Glomerular visceral epithelial cell (primary cell): ENCODE measurements around the gene CNTFR.

ENCODE experiments used
- DNase-seq: peaks from one replicate; pipeline ENCODE4 v3.0.0-alpha.2; 2016; ENCODE audit errors: extremely low spot score

Gene CNTFR

GRCh38 chr9:34507556-34507955, 82.0 kb downstream of the CNTFR start:
- no peak for DNase-seq

- DNase-seq, result no peak
Observed at GRCh38 chr9:34506623-34507022, 82.9 kb downstream of the CNTFR start.

GRCh38 chr9:34505370-34506120, 84.0 kb downstream of the CNTFR start:
- no peak for DNase-seq

GRCh38 chr9:34503406-34503805, 86.1 kb downstream of the CNTFR start:
- no peak for DNase-seq

- no peak for DNase-seq
Observed at GRCh38 chr9:34502891-34503290, 86.6 kb downstream of the CNTFR start.

GRCh38 chr9:34502471-34502870, 87.1 kb downstream of the CNTFR start:
- DNase-seq, result no peak

- no peak for DNase-seq
Observed at GRCh38 chr9:34501889-34502425, 87.6 kb downstream of the CNTFR start.
